ENCODE data around the gene METAP1.
"Not testable (repeated sequence)": the region's sequence is repeated elsewhere in the genome, so short reads cannot be mapped to it uniquely, and the experiment has no call there.

The METAP1 gene

GRCh38 chr4:98998551-98998950 lies 3.0 kb downstream of the METAP1 start:
- no peak for DNase-seq

DNA sequence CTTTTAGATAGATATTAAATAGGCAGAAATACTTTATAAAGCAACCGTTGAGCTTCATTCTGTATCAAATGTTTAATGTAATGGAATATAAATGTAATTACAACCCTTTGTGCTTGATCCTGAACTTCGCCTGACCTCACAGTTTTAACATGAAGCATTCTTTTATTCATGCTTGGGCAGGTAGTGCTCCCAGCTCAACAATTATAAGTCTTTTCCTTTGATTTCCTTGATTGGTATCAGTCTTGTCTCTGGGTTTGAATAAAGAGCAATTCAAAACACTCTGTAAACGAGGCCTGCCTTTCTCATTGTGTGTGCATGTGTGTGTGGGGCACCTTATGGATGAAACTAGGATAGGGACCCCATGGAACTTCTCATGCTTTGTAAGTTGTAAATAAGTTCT lies 6.8 kb downstream of the METAP1 start:
- DNase-seq, result no peak

GRCh38 chr4:99008051-99008450 lies 12.5 kb downstream of the METAP1 start:
- DNase-seq, result no peak

- DNase-seq, result no peak
These were observed 16.4 kb downstream of the METAP1 start for GRCh38 chr4:99011910-99012309.

DNA sequence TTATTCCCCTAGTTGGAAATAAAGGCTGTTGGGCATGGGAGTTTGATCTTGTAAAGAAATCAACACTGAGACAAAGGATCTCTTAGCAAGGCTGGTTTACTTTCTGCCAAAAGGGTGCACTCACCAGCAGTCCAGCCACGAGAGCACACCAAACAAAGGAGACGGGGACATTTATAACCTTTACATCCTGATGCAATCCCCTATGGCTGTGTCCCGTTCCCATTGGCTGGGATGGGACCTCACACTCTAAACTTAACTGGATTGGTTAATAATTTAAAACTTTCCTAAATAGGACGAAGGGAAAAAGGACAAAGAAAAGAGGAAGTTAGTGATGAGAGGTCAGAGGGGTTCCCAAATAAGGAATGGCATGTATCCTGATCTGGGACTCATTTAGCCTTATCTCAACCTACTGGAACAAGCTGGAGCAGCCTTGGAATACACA lies 17.9 kb downstream of the METAP1 start:
- no peak for DNase-seq

DNA sequence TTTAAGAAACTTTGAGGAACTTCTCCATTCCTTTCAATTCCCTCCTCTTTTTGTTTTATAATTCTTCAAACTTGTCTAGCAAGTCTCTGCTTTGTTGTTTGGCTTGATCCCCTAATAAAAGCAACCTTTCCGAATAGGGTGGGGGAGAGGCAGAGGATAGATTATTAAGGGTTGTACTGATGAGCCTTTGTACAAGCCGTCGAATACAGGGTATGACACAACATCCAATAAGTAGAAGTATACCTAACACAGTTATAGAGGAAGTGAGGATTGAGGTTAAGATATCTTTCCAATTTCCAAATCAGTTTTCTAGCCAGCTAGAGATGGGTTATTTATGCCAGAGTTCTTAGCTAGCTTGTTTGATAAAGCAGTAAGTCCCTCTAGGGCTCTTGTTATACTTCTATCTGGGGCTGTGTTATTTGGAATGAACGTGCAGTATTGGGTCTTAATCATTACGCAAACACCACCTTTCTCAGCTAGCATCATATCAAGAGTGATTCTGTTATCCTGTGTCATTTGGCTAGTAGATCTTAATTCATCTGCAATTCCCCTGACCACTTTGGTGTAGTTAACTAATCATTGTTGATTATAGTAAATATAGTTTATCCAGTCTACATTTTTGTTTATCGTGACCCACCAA lies 18.5 kb downstream of the METAP1 start:
- DNase-seq, result no peak

DNA sequence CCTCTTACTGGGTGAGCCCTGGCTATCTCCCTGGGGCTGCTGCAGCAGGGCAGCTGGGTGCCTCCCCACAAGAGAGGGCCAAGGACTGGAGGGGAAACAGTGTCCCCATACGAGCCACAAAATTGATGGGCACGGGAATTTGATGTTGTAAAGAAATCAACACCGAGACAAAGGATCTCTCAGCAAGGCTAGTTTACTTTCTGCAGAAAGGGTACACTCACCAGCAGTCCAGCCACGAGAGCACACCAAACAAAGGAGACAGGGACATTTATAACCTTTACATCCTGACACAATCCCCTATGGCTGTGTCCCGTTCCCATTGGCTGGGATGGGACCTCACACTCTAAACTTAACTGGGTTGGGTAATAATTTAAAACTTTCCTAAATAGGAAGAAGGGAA lies 25.9 kb downstream of the METAP1 start:
- no peak for DNase-seq

DNA sequence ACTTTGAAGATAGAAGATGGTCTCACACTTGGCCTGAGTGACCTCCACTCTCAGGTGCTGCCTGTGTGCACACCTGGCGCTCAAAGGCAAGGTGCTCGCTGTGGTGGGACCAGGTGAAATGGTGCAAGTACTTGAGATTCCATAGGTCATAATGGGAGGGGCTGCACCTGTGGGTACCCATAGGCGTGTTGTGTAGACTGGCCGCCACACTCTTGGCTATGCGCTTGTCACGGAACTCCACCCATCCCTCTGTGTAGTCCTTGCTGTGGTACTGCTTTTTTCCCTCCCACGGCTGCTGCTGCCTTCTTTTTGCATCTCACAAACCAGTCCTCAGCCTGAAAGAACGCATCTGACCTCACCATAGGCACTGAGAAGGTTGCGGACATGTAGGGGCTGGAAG lies 27.0 kb downstream of the METAP1 start:
- no peak for DNase-seq

DNA sequence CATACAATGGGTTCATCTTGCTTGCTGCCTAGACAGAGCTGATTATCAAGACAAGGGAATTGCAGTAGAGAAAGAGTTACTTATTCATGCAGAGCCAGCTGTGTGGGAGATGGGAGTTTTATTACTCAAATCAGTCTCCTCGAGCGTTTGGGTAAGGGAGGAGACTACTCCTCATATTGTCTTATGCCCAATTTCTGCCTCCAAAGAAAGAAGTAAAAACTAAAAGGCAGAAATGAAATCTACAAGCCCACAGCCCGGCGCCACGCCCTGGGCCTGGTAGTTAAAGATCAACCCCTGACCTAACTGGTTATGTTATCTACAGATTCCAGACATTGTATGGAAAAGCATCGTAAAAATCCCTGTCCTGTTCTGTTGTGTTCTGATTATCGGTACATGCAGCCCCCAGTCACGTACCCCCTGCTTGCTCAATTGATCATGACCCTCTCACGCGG lies 28.3 kb downstream of the METAP1 start:
- DNase-seq, result not testable (repeated sequence)

- no peak for DNase-seq
These were observed 29.2 kb downstream of the METAP1 start for GRCh38 chr4:99024481-99025275.

GRCh38 chr4:99025506-99025905 lies 30.0 kb downstream of the METAP1 start:
- no peak for DNase-seq

- DNase-seq, result no peak
These were observed 31.8 kb downstream of the METAP1 start for GRCh38 chr4:99027304-99027703.

- DNase-seq, result no peak
These were observed 32.7 kb downstream of the METAP1 start for GRCh38 chr4:99028187-99028586.

DNA sequence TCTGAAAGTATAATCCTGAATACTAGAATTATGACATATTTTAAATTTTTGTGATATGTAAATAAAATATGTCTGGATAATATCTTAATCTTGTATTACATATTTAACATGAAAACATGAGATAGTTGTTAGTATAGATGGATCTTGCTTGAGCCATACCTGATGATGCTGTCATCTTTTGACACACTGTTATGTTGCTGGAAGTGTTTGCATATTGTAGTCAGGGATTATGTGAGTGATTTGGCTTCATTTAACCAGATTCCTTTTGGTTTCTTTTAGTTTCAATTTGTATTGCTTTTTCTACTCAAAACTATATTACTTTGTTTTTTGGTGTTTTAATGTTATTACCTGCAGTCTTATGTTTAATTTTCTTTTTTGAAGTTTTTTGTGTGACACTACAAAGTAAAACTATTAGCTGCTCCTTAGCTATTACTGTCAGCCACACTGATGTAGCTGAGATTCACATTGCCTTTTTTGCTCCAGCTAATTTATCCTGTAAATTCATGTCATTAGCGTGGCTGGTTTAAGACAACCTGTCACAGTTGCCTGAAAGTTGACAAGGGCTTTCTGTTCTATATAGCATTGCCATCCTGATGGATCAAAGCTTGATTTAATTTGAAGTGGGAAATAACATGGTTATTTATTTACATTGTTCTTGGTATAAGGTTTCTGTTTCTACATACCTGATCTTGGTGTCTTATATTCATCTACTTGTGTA lies 33.7 kb downstream of the METAP1 start:
- no peak for DNase-seq

DNA sequence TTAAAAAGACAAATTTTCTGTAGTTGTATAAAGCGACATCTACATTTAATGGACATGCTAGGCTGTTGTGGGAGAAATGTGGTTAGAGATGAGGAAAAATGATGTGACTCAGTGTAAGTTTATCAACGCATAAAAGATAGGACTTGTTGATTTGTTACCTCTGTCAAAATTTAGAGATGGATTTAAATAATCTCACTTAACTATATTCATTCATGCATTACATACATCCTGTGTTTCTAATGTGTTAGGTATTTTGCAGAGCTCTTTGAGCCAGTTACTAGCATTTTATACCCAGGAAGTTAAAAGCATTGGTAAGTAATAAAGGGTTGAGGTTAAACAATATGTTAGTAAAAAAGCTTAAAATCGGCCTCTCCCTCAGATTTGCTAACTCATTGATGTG lies 34.3 kb downstream of the METAP1 start:
- DNase-seq, result no peak

DNA sequence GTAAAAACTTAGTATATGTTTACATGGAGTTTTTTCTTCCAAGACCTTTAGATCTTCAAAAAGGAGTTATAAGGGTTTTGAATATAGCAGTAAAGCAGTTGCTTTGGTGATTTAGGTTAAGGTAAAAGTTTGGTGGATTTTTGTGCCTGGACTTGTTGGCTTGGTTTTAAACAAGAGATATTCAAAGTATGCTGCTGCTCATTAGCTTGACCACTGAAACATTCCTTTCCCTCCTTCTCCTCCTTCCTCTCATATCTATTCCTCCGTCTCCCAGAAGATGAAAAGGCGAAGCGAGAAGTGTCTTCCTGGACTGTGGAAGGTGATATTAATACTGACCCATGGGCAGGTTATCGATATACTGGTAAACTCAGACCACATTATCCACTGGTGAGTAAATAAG lies 38.4 kb downstream of the METAP1 start:
- no peak for DNase-seq

DNA sequence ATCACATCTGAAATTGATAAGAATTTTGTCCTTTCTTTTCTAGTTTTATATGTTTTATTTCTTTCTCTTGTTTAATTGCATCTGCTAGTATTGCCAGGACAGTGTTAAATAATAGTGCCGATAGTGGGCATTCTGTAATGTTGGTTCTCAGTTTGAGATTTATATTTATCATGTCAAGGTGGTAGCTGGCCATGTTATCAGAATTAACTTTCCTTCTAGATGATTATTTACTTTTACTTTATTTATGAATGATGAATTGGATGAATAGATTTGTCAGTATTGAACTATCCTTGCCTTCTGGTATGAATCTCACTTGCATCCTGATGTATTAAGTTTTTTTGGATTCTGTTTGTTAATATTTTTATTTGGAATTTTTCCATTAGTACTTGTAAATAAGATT lies 42.7 kb downstream of the METAP1 start:
- DNase-seq, result no peak

DNA sequence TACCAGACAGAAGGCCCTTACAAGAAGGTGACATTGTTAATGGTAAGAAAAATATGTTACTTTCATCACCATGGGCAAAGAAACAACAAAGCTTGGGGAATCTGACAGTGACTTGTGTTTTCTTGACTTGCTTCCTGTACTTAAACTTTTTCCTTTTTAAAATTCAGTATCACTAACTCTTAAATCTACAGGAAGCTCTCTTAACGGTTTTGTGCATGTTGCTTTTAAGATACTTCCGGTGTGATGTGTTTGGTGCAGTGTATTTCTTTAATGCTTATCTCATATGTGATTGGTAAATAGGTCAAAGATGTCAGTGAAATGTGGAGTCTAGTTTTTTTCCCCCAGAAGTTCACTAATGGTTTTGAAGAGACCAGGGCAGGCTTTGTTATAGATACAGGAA lies 47.8 kb downstream of the METAP1 start:
- DNase-seq, result no peak

- DNase-seq, result no peak
These were observed 52.2 kb downstream of the METAP1 start for GRCh38 chr4:99047710-99048109.

GRCh38 chr4:99052902-99053301 lies 57.4 kb downstream of the METAP1 start:
- DNase-seq, result no peak

DNA sequence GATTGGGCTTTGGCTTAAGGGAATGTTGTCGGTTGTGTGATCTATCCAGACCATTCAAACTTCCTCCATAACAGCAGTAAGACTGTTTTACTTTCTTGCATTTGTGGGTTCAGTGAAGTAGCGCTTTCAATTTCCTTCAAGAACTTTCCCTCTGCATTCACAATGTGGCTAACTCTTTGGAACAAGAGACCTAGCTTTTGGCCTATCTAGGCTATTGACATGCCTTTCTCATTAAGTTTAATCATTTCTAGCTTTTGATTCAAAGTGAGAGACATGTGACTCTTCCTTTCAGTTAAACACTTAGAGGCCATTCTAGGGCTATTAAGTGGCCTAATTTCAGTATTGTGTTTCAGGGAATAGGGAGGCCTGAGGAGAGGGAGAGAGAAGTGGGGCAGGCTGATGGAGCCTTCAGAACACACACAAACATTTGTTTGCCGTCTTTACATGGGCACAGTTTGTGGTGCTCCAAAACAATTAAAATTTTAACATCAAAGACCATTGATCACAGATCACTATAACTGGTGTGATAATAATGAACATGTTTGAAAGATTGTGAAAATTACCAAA lies 59.0 kb downstream of the METAP1 start:
- DNase-seq, result no peak

DNA sequence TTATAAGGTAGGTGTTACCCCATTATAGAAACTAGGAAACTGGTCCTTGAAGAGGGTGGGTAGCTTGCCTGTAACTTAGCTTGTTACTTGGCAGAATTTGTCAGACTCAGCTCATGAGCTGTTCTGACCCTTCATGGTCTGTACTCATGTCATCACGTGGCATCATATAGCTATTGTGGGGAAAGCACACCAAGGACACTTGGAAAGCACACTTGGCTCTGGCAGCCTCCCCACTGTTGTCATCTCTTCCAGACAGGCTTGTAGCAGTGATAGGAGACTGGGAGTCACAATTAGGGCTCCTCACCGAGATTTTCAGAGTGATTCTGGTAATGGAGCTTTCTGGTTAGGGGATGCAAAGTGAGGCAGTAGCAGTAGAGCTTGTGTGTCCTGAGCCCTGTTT lies 62.7 kb downstream of the METAP1 start:
- no peak for DNase-seq

DNA sequence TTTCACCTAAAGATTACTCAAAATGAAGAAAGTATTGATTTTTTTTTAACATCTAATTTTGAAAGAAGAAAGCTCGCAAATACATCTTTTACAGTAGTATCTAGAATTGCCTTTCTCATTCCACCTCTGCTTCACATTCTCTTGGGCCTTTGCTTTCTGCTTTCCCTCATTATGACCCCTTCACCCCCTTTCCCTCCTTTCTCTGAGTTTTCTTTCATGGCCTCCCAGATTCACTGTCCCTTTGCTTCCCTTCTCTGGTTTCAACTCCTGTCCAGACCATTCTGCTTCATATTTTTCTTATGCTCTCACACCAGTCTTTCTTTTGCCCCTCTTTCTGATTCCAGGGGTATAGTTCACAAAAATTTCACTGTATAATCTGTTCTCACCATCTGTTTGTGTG lies 64.0 kb downstream of the METAP1 start:
- DNase-seq, result no peak

Measured in NK-92 treated with Interleukin-12 subunit alpha and Interleukin-12 subunit beta, amount 100 ng/mL, for 24 hours (cell line).